ENCODE data around the gene MBP.
"Not testable (repeated sequence)": the region's sequence is repeated elsewhere in the genome, so short reads cannot be mapped to it uniquely, and the experiment has no call there.

Gene MBP

GRCh38 chr18:76959605-76960004, 173.0 kb downstream of the MBP start:
- DNase-seq, result no peak

DNA sequence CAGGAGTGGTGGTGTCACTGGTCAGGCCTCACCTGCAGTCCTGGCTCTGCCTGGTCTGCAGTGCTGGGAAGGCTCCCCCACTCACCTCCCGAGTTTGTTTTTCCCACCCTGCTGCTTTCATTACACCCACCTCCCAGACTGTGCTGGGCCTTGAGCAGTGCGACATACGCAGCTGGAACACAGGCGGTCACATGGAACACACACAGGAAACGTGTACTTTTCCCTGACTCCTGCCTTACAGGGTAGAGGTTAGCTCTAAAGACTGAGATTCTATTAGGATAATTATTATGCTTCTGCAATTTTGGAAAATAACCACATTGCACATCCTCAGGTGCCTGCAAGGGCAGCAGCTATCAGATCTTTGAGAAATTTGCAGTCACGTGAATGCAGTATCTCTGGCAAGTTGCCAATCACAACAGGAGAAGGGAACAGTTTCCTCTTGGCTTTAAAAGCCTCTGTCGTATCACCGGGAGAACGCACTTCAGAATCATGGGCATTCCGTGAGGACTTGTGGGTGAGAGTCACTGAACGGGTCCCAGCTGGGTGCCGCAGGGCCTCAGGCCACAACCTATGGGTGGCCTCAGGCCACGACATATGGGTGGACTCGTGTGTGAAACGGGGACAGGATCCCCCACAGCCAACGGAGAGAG, 173.8 kb downstream of the MBP start:
- DNase-seq, result no peak

DNA sequence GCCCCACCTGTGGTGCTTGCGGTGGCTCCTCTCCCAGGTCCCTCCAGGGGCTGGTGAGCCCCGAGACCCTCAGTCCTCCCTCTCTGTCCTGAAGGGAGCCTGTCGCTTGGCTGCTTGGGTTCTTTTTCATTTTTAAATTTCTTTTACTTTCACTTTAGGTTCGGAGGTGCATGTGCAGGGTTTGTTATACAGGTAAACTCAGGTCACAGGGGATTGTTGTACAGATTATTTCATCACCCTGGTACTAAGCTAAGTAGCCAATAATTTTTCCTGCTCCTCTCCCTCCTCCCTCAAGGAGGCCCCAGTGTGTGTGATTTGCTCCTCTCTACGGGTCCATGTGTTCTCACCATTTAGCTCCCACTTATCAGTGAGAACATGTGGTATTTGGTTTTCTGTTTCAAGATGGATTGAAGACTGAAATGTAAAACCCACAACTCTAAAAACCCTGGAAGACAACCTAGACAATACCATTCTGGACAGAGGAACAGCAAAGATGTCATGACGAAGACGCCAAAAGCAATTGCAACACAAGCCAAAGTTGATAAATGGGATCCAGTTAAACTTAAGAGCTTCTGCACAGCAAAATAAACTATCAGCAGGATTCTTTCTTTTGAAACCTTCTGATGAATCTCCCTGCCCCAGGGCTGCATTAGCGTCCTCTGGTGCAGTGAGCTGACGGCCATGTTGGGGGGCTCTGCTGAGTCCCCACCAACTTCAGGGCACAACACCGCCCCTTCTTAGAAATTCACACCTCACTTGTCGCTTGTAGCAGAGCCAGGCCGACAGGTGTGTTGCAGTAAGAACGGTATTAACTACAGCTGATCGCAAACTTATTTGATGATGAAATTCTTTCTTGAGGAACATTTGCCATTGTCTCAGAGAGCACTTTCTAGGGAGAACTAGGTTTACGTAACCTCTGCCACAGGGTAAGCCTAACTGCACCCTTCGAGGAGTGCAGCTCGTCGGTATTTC, 174.9 kb downstream of the MBP start:
- no peak for DNase-seq

- DNase-seq, result no peak
Measured at GRCh38 chr18:76956648-76957047, 175.9 kb downstream of the MBP start.

GRCh38 chr18:76955524-76956170, 176.9 kb downstream of the MBP start:
- DNase-seq, result no peak

GRCh38 chr18:76953583-76954233, 178.9 kb downstream of the MBP start:
- DNase-seq, result no peak

DNA sequence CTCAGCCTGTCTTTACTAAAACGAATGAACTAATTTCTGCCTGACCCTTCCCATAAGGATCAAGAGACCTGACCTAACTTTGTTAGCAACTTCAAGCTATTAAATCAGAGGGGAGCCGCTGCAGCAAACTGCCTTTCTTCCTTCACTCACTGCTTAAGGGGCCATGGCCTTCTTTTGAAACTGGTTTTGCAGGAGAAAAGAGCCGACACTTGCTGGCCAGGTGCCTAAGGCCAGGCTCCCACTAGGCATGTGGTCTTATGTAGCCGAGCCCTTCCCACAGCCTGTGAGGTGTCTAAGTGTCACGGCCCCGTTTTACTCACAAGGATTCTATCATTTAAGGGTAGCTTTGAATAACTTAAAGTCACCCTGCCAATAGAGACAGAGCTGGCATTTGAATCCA, 179.4 kb downstream of the MBP start:
- no peak for DNase-seq

- DNase-seq, result no peak
Measured at GRCh38 chr18:76952747-76953146, 179.8 kb downstream of the MBP start.

DNA sequence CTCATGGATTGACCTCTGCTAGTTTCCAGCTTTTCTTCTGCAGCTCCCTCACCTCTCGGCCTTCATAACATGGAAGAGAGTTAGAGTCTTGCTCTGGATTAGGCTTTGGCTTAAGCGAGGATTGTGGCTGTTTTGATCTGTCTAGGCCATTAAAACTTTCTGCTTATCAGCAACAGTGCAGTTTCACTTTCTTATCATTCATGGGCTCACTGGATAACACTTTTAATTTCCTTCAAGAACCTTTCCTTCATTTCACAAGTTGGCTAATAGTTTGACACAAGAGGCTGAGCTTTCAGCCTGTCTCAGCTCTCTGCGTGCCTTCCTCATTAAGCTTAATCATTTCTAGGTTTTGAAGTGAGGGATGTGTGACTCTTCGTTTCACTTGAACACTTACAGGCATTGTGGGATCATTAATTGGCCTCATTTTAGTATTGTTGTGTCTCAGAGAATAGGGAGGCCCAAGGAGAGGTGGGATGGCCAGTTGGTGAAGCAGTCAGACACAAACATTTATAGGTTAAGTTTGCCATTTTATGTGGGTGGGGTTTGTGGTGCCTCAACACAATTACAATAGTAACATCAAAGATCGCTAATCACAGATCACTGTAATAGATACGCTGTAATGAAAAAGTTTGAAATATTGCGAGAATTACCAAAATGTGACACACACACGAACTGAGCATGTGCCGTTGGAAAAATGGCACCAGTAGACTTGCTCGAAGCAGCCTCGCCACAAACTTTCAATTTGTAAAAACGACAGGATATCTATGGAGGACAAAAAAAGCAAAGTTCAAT, 180.9 kb downstream of the MBP start:
- DNase-seq, result no peak

GRCh38 chr18:76948345-76948744, 184.2 kb downstream of the MBP start:
- DNase-seq, result no peak

DNA sequence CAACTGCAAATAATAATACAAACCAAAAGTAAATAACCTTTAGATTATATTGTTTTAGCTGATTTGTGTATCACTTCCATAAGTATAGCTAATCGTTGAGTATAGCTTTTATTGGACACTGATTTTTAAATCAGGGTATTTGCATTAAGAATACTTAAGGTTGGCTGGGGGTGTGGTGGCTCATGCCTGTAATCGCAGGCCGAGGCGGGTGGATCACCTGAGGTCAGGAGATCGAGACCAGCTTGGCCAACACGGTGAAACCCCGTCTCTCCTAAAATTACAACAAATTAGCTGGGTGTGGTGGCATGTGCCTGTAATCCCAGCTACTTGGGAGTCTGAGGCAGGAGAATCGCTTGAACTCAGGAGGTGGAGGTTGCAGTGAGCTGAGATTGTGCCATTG, 188.2 kb downstream of the MBP start:
- DNase-seq, result not testable (repeated sequence)

DNA sequence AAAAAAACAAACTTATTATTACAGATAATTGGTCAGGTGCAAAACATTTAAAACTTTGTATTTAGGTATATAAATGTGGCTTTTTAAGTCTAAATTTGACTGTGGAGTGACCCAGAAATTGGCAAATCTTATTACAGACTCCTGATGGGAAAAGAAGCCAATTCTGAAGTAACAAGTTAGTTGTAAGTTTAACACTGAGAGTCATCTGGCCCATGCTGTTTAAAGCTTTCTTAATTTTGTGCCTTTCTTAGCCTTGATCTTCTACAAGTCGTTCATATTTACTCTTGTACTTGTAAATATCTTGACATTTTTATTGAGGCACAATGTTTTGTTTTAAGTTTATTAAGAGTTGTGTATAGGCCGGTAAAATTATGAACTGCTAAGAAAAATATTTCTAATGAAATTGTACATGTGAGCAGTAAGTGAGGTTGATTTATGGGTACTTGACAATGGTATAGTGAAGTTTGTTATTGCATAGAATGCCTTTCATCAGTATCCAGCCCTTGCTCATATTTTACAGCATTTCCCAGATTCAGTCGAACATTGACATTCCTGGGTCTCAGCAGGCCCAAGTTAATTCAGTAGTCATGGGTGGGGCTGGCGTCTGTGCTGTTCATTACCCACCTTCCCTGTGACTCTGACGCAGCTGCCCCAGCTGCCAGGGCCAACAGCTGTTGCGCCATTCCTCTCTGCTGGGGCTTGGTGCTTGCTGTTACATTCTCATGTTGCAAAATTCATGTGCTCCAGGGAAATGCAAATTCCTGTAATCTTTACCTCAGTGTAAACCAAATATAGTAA, 188.8 kb downstream of the MBP start:
- DNase-seq, result no peak

GRCh38 chr18:76941284-76941683, 191.3 kb downstream of the MBP start:
- DNase-seq, result no peak

GRCh38 chr18:76938619-76939018, 194.0 kb downstream of the MBP start:
- no peak for DNase-seq

DNA sequence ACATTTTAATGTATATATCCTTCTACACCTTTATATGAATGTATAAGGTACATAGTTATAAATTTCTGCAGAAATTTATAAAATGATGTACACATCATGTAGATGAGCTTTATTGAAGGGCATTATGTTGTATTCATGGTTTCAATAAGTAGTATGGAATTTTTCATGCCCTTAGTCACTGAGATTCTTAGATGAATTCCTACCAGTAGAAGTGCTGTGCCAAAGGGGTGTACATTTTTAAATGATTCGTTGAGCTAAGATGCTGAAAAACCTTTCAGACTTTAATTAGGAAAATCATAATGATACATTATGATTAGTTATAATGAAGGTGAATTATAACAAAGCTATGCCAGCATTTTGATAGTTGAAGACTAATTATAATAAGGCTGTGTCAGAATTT, 195.0 kb downstream of the MBP start:
- DNase-seq, result no peak

DNA sequence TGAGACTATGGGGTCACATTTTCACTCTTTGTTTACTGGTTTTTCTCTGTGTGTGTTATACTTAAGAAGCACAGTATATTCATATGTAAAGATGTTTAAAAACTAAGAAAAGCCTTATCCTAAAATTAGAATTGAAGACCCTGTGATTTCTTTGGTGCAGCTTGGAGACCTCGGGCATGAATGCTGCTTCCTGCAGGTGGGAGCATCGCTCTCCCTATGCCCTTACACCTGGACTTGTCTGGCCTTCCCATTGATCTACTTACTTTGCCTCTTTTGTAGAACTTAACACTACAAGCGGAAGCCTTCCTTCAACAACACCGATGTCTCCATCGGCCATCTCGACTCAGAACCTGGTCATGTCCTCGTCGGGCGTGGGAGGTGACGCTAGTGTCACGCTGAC, 195.7 kb downstream of the MBP start:
- no peak for DNase-seq

GRCh38 chr18:76935722-76936337, 196.8 kb downstream of the MBP start:
- no peak for DNase-seq

DNA sequence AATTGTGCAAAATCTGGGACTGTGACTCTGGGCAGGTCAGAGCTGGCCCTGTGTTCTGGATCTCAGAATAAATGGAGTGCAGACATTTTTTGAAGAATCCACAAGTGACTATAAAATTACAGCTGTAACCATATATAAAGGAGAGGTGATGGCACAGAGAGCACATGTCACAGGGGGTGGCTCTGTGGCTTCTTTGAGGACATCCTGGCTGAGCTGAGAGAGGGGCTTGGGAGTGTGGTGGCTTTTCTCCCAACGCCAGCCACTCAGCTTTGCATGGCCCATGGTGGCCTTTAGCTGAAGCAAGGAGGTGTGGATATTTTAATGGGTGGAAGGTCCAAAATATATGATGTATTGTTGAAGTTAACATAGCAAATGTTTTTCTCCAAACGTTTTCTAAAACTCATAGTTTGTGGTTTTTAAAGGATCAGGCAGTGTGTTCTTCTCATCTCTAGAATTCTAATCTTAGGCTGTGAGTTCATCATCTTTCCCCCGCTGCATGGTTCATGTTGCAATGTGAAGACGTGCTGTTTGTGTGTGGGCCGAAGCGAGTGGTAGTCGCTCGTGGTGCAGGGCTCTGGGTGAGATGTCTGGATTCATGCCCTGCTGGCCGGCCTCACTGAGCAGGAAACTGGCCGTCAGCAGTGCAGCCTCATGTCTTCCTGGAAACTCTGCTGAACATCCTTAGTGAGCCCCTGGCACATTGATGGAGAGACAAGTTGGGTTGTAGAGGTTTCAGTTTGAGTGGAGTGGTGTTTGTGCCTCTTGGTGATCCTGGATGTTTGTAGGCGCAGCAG, 200.4 kb downstream of the MBP start:
- no peak for DNase-seq

GRCh38 chr18:76931171-76931570, 201.4 kb downstream of the MBP start:
- DNase-seq, result no peak
